ENCODE measurements around the gene ATAD1.

ATAD1 gene

GRCh38 chr10:87707254-87707653, 110.8 kb downstream of the ATAD1 start:
- FAIRE-seq = no peak

GRCh38 chr10:87706731-87707130, 111.3 kb downstream of the ATAD1 start:
- no peak for FAIRE-seq

DNA sequence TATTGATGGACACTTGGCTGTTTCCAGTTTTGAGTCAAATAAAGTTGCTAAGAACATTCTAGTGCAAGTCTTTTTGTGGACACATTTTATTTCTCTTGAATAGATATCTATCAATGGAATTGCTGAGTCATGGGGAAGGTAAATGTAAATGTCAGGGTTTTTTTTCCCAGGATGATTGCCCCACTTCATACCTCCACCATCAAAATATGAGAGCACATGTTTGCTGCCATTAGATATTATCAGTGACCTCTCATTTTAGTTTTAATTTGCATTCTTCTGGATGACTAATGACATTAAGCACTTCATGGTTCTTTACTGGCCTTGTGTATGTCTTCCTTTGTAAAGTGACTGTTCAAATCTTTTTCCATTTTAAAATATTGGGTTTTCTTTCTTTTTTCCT, 112.7 kb downstream of the ATAD1 start:
- FAIRE-seq = no peak

DNA sequence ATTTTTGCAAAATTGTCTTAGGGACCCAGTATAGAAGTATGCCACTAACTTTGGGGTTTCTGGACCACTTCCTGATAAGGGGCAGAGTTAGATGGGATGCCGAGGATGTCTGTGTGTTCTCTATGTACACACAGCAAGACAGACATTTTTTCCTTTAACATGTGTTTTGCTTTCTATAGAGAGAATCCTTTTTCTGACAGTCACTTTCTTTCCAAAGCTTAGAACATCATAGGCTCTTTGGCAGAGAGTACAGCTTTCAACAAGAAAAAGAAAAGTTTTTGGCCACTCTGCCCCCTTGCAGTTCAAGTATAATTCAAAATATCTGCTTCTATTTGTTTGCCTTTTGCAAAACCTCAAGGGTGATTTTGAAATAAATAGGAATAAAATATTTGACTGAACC, 114.3 kb downstream of the ATAD1 start:
- FAIRE-seq = no peak

GRCh38 chr10:87702973-87703294, 115.1 kb downstream of the ATAD1 start:
- no peak for FAIRE-seq

DNA sequence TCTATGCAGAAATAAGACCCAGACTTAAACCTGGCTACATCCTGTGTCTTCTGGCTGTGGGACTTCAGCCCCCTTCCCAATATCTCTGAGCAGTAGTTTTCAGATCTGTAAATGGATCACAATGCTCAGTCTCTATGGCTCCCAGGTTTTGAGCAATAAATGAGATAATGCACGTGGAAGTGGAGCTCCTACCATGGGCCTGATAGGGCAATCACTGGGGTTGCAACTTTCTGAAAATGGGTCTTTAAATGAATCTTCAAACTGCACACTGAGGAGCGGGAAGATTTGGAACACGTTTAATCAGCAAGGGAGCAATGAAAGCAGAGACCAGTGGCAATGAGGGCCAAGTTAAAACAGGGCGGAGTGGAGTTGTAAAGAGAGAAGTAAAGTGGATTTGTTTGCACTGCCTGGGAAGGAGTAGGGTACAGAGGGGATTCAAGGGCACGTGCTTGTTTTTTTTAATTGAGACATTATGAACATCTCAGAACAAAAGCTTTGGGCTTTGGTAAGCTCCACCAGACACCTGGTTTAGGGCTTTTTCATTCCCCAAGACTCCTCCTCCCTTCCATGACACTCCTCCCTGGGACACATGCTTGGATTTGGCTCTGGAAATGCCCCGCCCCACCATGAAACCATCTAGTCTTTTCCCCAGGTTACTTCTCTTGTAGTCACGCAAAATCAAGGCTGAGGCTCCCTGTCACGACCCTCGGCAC, 115.6 kb downstream of the ATAD1 start:
- FAIRE-seq = no peak

Data from colon (tissue), 2 donors.